H1 (cell line): ENCODE data around the gene PAPOLA. TPM values are rescaled to one million over a fixed set of nuclear protein-coding genes. Genes with fewer than 3 reads are reported as not detected.

ENCODE experiments used
- CTCF ChIA-PET: fragments of 300-600 bp; sonication (Branson Sonifier 250); formaldehyde crosslinking; loops from one replicate; lab custom pipeline; 2021; ENCODE audit not compliant: partially characterized antibody; lab: Charles Lee
- POLR2A ChIA-PET: fragments of 300-600 bp; sonication (Branson Sonifier 250); formaldehyde crosslinking; loops from one replicate; lab custom pipeline; 2021; ENCODE audit warnings: inconsistent platforms; ENCODE audit not compliant: partially characterized antibody; lab: Charles Lee
- DNase-seq, 2 experiments: peaks; one replicate each; pipeline versions ENCODE4 v3.0.0 to v3.0.0-alpha.2; 2010 to 2022; ENCODE audit warnings: low spot score in 2 of 2, low read depth in 1 of 2, mixed read lengths in 1 of 2
- FAIRE-seq: peaks from 2 replicates; lab custom pipeline; 2011; peaks lifted over from hg19 to GRCh38; lab: Jason Lieb, UNC
- H2AFZ ChIP-seq: 2 replicates; pipeline ENCODE4 v1.8.1; 2012; ENCODE audit warnings: low read length, inconsistent platforms
- H2AK5ac ChIP-seq: 2 replicates; pipeline ENCODE4 v1.6.1; 2013; ENCODE audit warnings: low read depth, low read length
- H2BK120ac ChIP-seq: replicated peaks from 2 replicates; pipeline ENCODE3; 2013; ENCODE audit warnings: low read depth, low read length, inconsistent platforms
- H2BK12ac ChIP-seq: 2 replicates; pipeline ENCODE4 v1.6.1; 2013; ENCODE audit warnings: low read depth, low read length
- H2BK15ac ChIP-seq: 2 replicates; pipeline ENCODE4 v1.6.1; 2013; ENCODE audit warnings: low read length
- H2BK20ac ChIP-seq: 2 replicates; pipeline ENCODE4 v1.6.1; 2013; ENCODE audit warnings: low read length
- H2BK5ac ChIP-seq: 2 replicates; pipeline ENCODE4 v1.6.1; 2013; ENCODE audit warnings: low read depth, low read length
- H3K14ac ChIP-seq: 2 replicates; pipeline ENCODE4 v1.6.1; 2013; ENCODE audit warnings: inconsistent platforms; ENCODE audit not compliant: insufficient read length
- H3K18ac ChIP-seq: 2 replicates; pipeline ENCODE4 v1.6.1; 2013; ENCODE audit warnings: low read length; ENCODE audit errors: extremely low read depth
- H3K23ac ChIP-seq: 2 replicates; pipeline ENCODE4 v1.6.1; 2013; ENCODE audit warnings: inconsistent platforms; ENCODE audit not compliant: insufficient read length
- H3K23me2 ChIP-seq: 2 replicates; pipeline ENCODE4 v1.6.1; 2013; ENCODE audit warnings: low read depth, low read length
- H3K27ac ChIP-seq: 2 replicates; pipeline ENCODE4 v1.6.1; 2011; ENCODE audit warnings: low read depth, low read length, inconsistent platforms
- H3K27me3 ChIP-seq, 4 experiments: replicated peaks in 1 of 4; 1 replicate in 1 of 4; 2 replicates in 3 of 4; pipeline versions ENCODE4 v1.6.1 to v1.8.1; 2011 to 2013; ENCODE audit warnings: low read length in 3 of 4, mild to moderate bottlenecking in 3 of 4, inconsistent platforms in 2 of 4, mixed read lengths in 2 of 4, moderate library complexity in 1 of 4; ENCODE audit not compliant: control insufficient read depth in 3 of 4, insufficient read depth in 3 of 4; ENCODE audit errors: extremely low read depth in 1 of 4
- H3K36me3 ChIP-seq, 4 experiments: 2 replicates each; pipeline versions ENCODE4 v1.6.1 to v1.8.1; 2011 to 2013; ENCODE audit warnings: mild to moderate bottlenecking in 4 of 4, low read length in 3 of 4, moderate library complexity in 2 of 4, control low read depth in 1 of 4, inconsistent platforms in 1 of 4; ENCODE audit not compliant: insufficient read depth in 4 of 4, control insufficient read depth in 2 of 4
- H3K4ac ChIP-seq: replicated peaks from 2 replicates; pipeline ENCODE3; 2013; ENCODE audit warnings: low read length, low read depth, mixed read lengths, inconsistent platforms; ENCODE audit not compliant: insufficient read length
- H3K4me1 ChIP-seq, 4 experiments: replicated peaks in 1 of 4; 1 replicate in 1 of 4; 2 replicates in 3 of 4; pipeline versions ENCODE4 v1.6.1 to v1.8.1; 2011 to 2013; ENCODE audit warnings: low read length in 3 of 4, inconsistent platforms in 2 of 4, mixed read lengths in 1 of 4; ENCODE audit not compliant: insufficient read depth in 4 of 4, control insufficient read depth in 3 of 4
- H3K4me2 ChIP-seq, 2 experiments: 2 replicates each; pipeline versions ENCODE4 v1.6.1 to v1.8.1; 2011 to 2013; ENCODE audit warnings: low read depth in 2 of 2, low read length in 2 of 2, control low read depth in 1 of 2, inconsistent platforms in 1 of 2, mild to moderate bottlenecking in 1 of 2; ENCODE audit not compliant: insufficient read depth in 1 of 2
- H3K4me3 ChIP-seq, 4 experiments: fragments of 200-600, 300-600 bp in 1 of 4; sonication (generic), shearing (Covaris generic), sonication (Bioruptor Twin) in 1 of 4; 2 replicates each; pipeline versions ENCODE4 v1.5.1 to v1.8.1; 2011 to 2016; ENCODE audit warnings: low read length in 4 of 4, low read depth in 3 of 4, control low read depth in 2 of 4, inconsistent platforms in 2 of 4, mild to moderate bottlenecking in 2 of 4, mixed read lengths in 1 of 4, moderate library complexity in 1 of 4; ENCODE audit not compliant: insufficient read depth in 2 of 4; ENCODE audit errors: extremely low read depth in 1 of 4
- H3K56ac ChIP-seq: replicated peaks from 2 replicates; pipeline ENCODE3; 2013; ENCODE audit warnings: low read depth, mild to moderate bottlenecking, mixed read lengths, low read length, inconsistent platforms; ENCODE audit not compliant: insufficient read length
- H3K79me1 ChIP-seq: 2 replicates; pipeline ENCODE4 v1.6.1; 2013; ENCODE audit warnings: low read depth, low read length, control low read depth
- H3K79me2 ChIP-seq, 2 experiments: 2 replicates each; pipeline versions ENCODE4 v1.6.1 to v1.8.1; 2012 to 2013; ENCODE audit warnings: low read length in 2 of 2, mild to moderate bottlenecking in 2 of 2, inconsistent platforms in 1 of 2; ENCODE audit not compliant: insufficient read depth in 2 of 2, control insufficient read depth in 1 of 2
- H3K9ac ChIP-seq, 4 experiments: replicated peaks in 1 of 4; 1 replicate in 1 of 4; 2 replicates in 3 of 4; pipeline versions ENCODE4 v1.6.1 to v1.8.1; 2011 to 2013; ENCODE audit warnings: low read depth in 3 of 4, low read length in 3 of 4, control low read depth in 2 of 4, mild to moderate bottlenecking in 2 of 4, moderate library complexity in 2 of 4, inconsistent platforms in 1 of 4; ENCODE audit errors: extremely low read depth in 1 of 4
- H3K9me3 ChIP-seq, 2 experiments: 2 replicates each; pipeline versions ENCODE4 v1.6.1 to v1.8.1; 2012 to 2013; ENCODE audit warnings: mild to moderate bottlenecking in 2 of 2, moderate library complexity in 2 of 2, control low read depth in 1 of 2, inconsistent platforms in 1 of 2, low read depth in 1 of 2, low read length in 1 of 2, mixed read lengths in 1 of 2; ENCODE audit not compliant: insufficient read depth in 2 of 2
- H4K20me1 ChIP-seq, 2 experiments: replicated peaks in 1 of 2; 2 replicates each; pipeline versions ENCODE3 to v1.8.1; 2011 to 2013; ENCODE audit warnings: inconsistent platforms in 2 of 2, low read length in 2 of 2, mild to moderate bottlenecking in 1 of 2; ENCODE audit not compliant: insufficient read depth in 2 of 2, control insufficient read depth in 1 of 2
- H4K5ac ChIP-seq: 2 replicates; pipeline ENCODE4 v1.6.1; 2013; ENCODE audit warnings: low read length, low read depth, mixed read lengths, inconsistent platforms; ENCODE audit not compliant: insufficient read length
- H4K8ac ChIP-seq: 2 replicates; pipeline ENCODE4 v1.8.0; 2013; ENCODE audit warnings: mild to moderate bottlenecking, moderate library complexity, low read length, inconsistent platforms; ENCODE audit not compliant: insufficient read depth; ENCODE audit errors: extremely low read depth
- H4K91ac ChIP-seq: replicated peaks from 2 replicates; pipeline ENCODE3; 2013; ENCODE audit warnings: low read length, mixed read lengths, inconsistent platforms; ENCODE audit not compliant: insufficient read length
- CEBPB ChIP-seq: IDR thresholded peaks from 2 replicates; pipeline ENCODE4 v1.6.1; 2012; ENCODE audit warnings: low read depth, low read length
- CREB1 ChIP-seq: IDR thresholded peaks from 2 replicates; pipeline ENCODE4 v1.6.1; 2012; ENCODE audit warnings: inconsistent platforms
- GABPA ChIP-seq: IDR thresholded peaks from 2 replicates; pipeline ENCODE4 v1.6.1; 2011; ENCODE audit warnings: mild to moderate bottlenecking, low read length, moderate library complexity, borderline replicate concordance; ENCODE audit not compliant: insufficient read depth
- SP4 ChIP-seq: IDR thresholded peaks from 2 replicates; pipeline ENCODE4 v1.6.1; 2012; ENCODE audit warnings: low read length, inconsistent platforms
- WGBS, 2 experiments: shearing (Covaris generic) in 1 of 2; methylation state at CpG; one replicate each; pipeline versions ENCODE4 v1.1.6 to v1.1.7; 2013 to 2015; ENCODE audit warnings: low lambda C conversion rate in 2 of 2, mixed read lengths in 2 of 2, inconsistent platforms in 1 of 2, low coverage in 1 of 2, missing lambda C conversion rate in 1 of 2; ENCODE audit not compliant: insufficient replicate concordance in 2 of 2, insufficient coverage in 1 of 2, insufficient read length in 1 of 2; ENCODE audit errors: extremely low coverage in 1 of 2, missing lambda C conversion rate in 1 of 2; 5-methylcytosine and 5-hydroxymethylcytosine counted together
- polyA plus RNA-seq, 7 experiments: library from polyadenylated mRNA; depleted of rRNA in 3 of 7; stranded (reverse) in 5 of 7; unstranded in 2 of 7; fragments of >200 nt in 5 of 7; fragments of 200-250 nt in 2 of 7; gene quantifications; 1 replicate in 5 of 7; 2 replicates in 1 of 7; 4 replicates in 1 of 7; pipeline versions ENCODE4 v1.2.1 to v1.2.3, GENCODE V29; 2011 to 2013; ENCODE audit warnings: missing spikeins in 2 of 7, mixed read lengths in 2 of 7
- total RNA-seq: library from RNA; stranded (reverse); fragmentation: NEBNext Ultra II Directional; extraction: Animal tissue kit (Norgen Biotek cat#: 25700); gene quantifications from 2 replicates; pipeline ENCODE4 v1.2.1, GENCODE V29; 2021

PAPOLA gene
- total and polyA plus RNA-seq, 2 of the 8 experiments (the other 6 are each of a cell fraction or from before 2014, with no cell fraction given) = 163 to 239 TPM

- no peak overlapping the region for H2AK5ac ChIP-seq
- no peaks in the 10 kb centered on the region for H4K20me1 ChIP-seq
- TF ChIP-seq CREB1 = no peak
- no peak for TF ChIP-seq SP4
- no peak for TF ChIP-seq GABPA
- TF ChIP-seq CEBPB = no peak
- no peak overlapping the region for H4K8ac ChIP-seq
- H3K9me3 ChIP-seq = no peaks in the 10 kb centered on the region
- no peak overlapping the region for H4K5ac ChIP-seq
- no peak overlapping the region for H3K14ac ChIP-seq
- H4K91ac ChIP-seq = no peak overlapping the region
- no peaks in the 10 kb centered on the region for H3K27me3 ChIP-seq
- no peak overlapping the region for H3K4ac ChIP-seq
- H2BK120ac ChIP-seq = no peak overlapping the region
- WGBS, 2 experiments = 93% methylated on average over 6 of the region's 6 CpGs; no CpG with 5 or more reads in 1 of the 2 experiments
- no peaks in the 10 kb centered on the region for H3K36me3 ChIP-seq
- no peak overlapping the region for H3K23ac ChIP-seq
- no peak overlapping the region for H3K56ac ChIP-seq
- no peak overlapping the region for H3K27ac ChIP-seq
- H3K4me2 ChIP-seq = no peak overlapping the region
- DNase-seq (no peak), FAIRE-seq (no peak)
- H3K18ac ChIP-seq = no peak overlapping the region
- H2AFZ ChIP-seq = no peak overlapping the region
- no peak overlapping the region for H2BK12ac ChIP-seq
- no peak overlapping the region for H2BK20ac ChIP-seq
- 0 out of 2 replicates have a peak overlapping the region, but pooled peaks have one; percentile 75 for H2BK15ac ChIP-seq
- POLR2A ChIA-PET = interaction anchor here (1.0 kb wide), 1 partner anchor 9 kb away, joined by 3 read pairs; no protein-coding TSS in a partner anchor
- CTCF ChIA-PET = interaction anchor here (1.0 to 10.3 kb wide), 6 partner anchors 10 to 375 kb away, joined by 3 to 72 read pairs (median 4); no protein-coding TSS in a partner anchor
- no peaks in the 10 kb centered on the region for H3K23me2 ChIP-seq
- no peak overlapping the region for H3K9ac ChIP-seq
- no peaks in the 10 kb centered on the region; the same call in 1 of the 2 replicates for H3K79me1 ChIP-seq
- H3K4me1 ChIP-seq = peaks cover 0 to 5% (median 1%) of the 10 kb centered on the region in 4 experiments; a peak in 5 of 7 replicates
- H3K79me2 ChIP-seq = no peaks in the 10 kb centered on the region
- no peak overlapping the region for H2BK5ac ChIP-seq
- H3K4me3 ChIP-seq = no peak overlapping the region
Measured at GRCh38 chr14:96578619-96579018, 76.4 kb downstream of the PAPOLA start.
